HEK293T (cell line): ENCODE results near the gene PLB1.

ENCODE experiments used
- CTCF ChIA-PET: fragments of 350-600 bp; formaldehyde crosslinking; extraction: SDS; loops from one replicate; lab custom pipeline; 2021; ENCODE audit warnings: antibody characterized with exemption, inconsistent platforms; lab: Yijun Ruan, JAX
- POLR2A ChIA-PET: fragments of 350-600 bp; formaldehyde crosslinking; extraction: SDS; loops from one replicate; lab custom pipeline; 2020; ENCODE audit warnings: antibody characterized with exemption, inconsistent platforms; lab: Yijun Ruan, JAX
- DNase-seq: peaks from one replicate; pipeline ENCODE4 v3.0.0; 2012; ENCODE audit warnings: mixed read lengths; ENCODE audit errors: extremely low spot score
- ARNT ChIP-seq: fragments of 450-650 bp; IDR thresholded peaks from 2 replicates; pipeline ENCODE4 v1.6.1; 2017; ENCODE audit warnings: mild to moderate bottlenecking
- BHLHE40 ChIP-seq: fragments of 450-650 bp; IDR thresholded peaks from 2 replicates; pipeline ENCODE4 v1.6.1; 2016; ENCODE audit warnings: mild to moderate bottlenecking, moderate library complexity, borderline replicate concordance
- CTBP1 ChIP-seq: fragments of 450-650 bp; IDR thresholded peaks from 2 replicates; pipeline ENCODE4 v1.6.1; 2016; ENCODE audit warnings: borderline replicate concordance
- ELF4 ChIP-seq: fragments of 450-650 bp; IDR thresholded peaks from 2 replicates; pipeline ENCODE4 v1.6.1; 2017; ENCODE audit warnings: antibody characterized with exemption
- FOXA1 ChIP-seq: fragments of 450-650 bp; IDR thresholded peaks from 2 replicates; pipeline ENCODE4 v1.6.1; 2016; ENCODE audit warnings: mild to moderate bottlenecking
- FOXK2 ChIP-seq: fragments of 450-650 bp; IDR thresholded peaks from 2 replicates; pipeline ENCODE4 v1.6.1; 2016; ENCODE audit warnings: mild to moderate bottlenecking
- FOXM1 ChIP-seq: fragments of 450-650 bp; IDR thresholded peaks from 2 replicates; pipeline ENCODE4 v1.6.1; 2017; ENCODE audit warnings: mild to moderate bottlenecking, borderline replicate concordance
- HDGF ChIP-seq: fragments of 450-650 bp; IDR thresholded peaks from 2 replicates; pipeline ENCODE4 v1.6.1; 2017; ENCODE audit warnings: antibody characterized with exemption, borderline replicate concordance
- L3MBTL2 ChIP-seq: fragments of 450-650 bp; conservative IDR thresholded peaks from 2 replicates; pipeline ENCODE4 v1.6.1; 2016; ENCODE audit warnings: mild to moderate bottlenecking
- LEF1 ChIP-seq: fragments of 450-650 bp; IDR thresholded peaks from 2 replicates; pipeline ENCODE4 v1.6.1; 2017; ENCODE audit warnings: mild to moderate bottlenecking, borderline replicate concordance
- NFRKB ChIP-seq: fragments of 450-650 bp; IDR thresholded peaks from 2 replicates; pipeline ENCODE4 v1.6.1; 2016; ENCODE audit warnings: mild to moderate bottlenecking, moderate library complexity
- SP1 ChIP-seq: fragments of 450-650 bp; IDR thresholded peaks from 2 replicates; pipeline ENCODE4 v1.6.1; 2017
- SUZ12 ChIP-seq: fragments of 450-650 bp; IDR thresholded peaks from 2 replicates; pipeline ENCODE4 v1.6.1; 2016; ENCODE audit warnings: mild to moderate bottlenecking
- TARDBP ChIP-seq: fragments of 450-650 bp; IDR thresholded peaks from 2 replicates; pipeline ENCODE4 v1.6.1; 2016
- ZNF384 ChIP-seq: fragments of 450-650 bp; IDR thresholded peaks from 2 replicates; pipeline ENCODE4 v1.6.1; 2016
- TF ChIP-seq, protein P1 (sequence below): fragments of 450-650 bp; IDR thresholded peaks from 2 replicates; pipeline ENCODE4 v1.6.1; 2016

The PLB1 gene

GRCh38 chr2:28570431-28570830 is 74.6 kb downstream of the PLB1 start:
- ChIA-PET POLR2A (no interaction called here), CTCF (no interaction called here)
- DNase-seq, result no peak
- TF ChIP-seq LEF1, result no peak
- TF ChIP-seq FOXA1, result no peak
- no peak for TF ChIP-seq SP1
- TF ChIP-seq NFRKB, result no peak
- TF ChIP-seq, protein P1, sequence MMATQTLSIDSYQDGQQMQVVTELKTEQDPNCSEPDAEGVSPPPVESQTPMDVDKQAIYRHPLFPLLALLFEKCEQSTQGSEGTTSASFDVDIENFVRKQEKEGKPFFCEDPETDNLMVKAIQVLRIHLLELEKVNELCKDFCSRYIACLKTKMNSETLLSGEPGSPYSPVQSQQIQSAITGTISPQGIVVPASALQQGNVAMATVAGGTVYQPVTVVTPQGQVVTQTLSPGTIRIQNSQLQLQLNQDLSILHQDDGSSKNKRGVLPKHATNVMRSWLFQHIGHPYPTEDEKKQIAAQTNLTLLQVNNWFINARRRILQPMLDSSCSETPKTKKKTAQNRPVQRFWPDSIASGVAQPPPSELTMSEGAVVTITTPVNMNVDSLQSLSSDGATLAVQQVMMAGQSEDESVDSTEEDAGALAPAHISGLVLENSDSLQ, result no peak

DNA sequence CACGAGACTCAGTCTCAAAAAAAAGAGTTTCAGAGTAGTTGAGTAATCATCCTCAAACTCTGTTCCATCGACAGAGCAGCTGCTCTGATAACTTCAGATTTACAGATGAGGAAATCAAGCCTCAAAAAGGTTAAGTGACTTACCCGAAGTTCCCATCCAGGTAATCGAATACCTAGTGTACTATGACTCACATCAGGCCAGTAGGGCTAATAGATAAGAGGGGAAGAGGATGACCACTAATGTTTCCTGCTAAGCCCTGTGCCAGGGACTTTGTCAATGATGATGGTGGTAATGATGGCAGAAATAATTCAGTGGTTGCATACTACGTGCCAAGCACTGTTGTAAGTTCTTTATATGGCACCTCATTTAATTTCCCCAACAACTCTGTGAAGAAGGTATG is 80.9 kb downstream of the PLB1 start:
- no peak for DNase-seq
- no peak for TF ChIP-seq NFRKB
- TF ChIP-seq TARDBP, result no peak
- TF ChIP-seq CTBP1, result no peak
- no peak for TF ChIP-seq ZNF384
- TF ChIP-seq BHLHE40, result no peak
- ChIA-PET CTCF (interaction anchor here (0.6 kb wide), 2 partner anchors 17 to 375 kb away, joined by 4 to 5 read pairs; no protein-coding TSS in a partner anchor), POLR2A (no interaction called here)

DNA sequence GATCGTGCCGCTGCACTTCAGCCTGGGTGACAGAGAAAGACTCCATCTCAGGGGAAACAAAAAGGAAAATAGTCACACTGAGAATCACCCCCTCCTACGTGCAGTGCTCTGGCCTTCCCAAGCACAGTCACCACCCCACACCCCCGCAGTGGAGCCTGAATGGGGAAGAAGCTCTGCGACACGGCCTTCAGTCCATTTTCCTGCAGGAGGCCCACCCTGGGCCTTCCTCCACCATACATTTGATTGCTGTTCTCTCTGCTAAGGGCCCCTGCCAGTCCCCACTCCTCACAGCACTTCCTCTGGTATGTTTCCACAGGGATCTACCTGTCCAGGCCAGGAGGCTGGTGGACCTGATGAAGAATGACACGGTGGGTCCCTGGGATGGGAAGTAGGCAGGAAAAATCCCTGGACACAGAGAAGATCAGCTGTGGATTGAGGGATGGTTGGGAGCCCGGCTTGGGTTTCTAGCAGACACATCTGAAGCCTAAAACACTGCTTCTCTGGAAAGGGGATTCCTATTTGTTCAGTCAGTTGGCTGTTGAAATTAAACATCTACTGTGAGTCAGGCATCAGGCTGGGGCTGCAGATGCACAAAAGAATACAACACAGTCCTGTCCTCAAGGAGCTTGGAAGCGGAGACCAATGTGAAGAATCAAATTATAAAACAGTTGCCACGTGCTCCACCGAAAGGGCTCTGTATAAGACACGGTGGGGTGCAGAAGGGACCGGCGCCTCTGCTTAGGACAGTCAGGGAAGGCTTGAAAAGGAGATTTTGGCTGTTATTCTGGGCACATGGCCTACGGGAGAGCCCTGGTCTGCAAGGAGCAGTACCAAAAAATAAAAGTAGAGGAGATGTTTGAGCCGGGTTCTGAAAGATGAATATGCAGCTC is 82.2 kb downstream of the PLB1 start:
- no peak for DNase-seq
- ChIA-PET CTCF (interaction anchor here (1.0 kb wide), 1 partner anchor 11 kb away, joined by 4 read pairs; no protein-coding TSS in a partner anchor), POLR2A (no interaction called here)
- no peak for TF ChIP-seq SUZ12
- no peak for TF ChIP-seq FOXK2
- no peak for TF ChIP-seq L3MBTL2

DNA sequence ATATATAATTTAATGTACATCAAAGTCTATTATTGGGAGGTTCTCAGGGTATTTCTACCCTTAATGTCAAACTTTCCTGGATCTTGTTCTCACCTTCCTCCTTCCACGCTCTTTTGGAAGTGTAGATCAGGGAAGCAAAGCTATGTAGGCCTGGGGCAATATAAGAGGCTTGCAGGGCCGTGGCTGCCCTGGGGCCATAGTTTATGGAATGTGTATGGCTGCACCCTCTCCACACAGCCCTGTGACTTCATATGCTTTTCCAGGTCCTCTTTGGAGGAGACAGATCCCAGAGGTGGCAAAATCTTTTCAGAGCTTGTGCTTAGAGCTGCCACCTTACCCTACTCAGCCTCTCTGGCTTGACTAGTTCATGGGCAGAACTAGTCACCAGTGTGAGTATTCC is 82.9 kb downstream of the PLB1 start:
- ChIA-PET POLR2A (no interaction called here), CTCF (interaction anchor here (0.6 to 1.0 kb wide), 3 partner anchors 11 to 31 kb away, joined by 3 to 8 read pairs (median 4); no protein-coding TSS in a partner anchor)
- no peak for TF ChIP-seq ZNF384
- no peak for TF ChIP-seq SUZ12
- TF ChIP-seq TARDBP, result no peak
- TF ChIP-seq, protein P1, result no peak
- TF ChIP-seq BHLHE40, result no peak
- TF ChIP-seq ARNT, result no peak
- TF ChIP-seq FOXK2, result no peak
- no peak for TF ChIP-seq LEF1
- TF ChIP-seq FOXM1, result no peak
- TF ChIP-seq SP1, result no peak
- TF ChIP-seq CTBP1, result no peak
- no peak for TF ChIP-seq HDGF
- no peak for TF ChIP-seq L3MBTL2
- no peak for TF ChIP-seq NFRKB
- TF ChIP-seq FOXA1, result no peak
- no peak for TF ChIP-seq ELF4
- no peak for DNase-seq

GRCh38 chr2:28579606-28580005 is 83.7 kb downstream of the PLB1 start:
- CTCF ChIA-PET, result interaction anchor here (0.6 to 0.8 kb wide), 3 partner anchors 12 to 226 kb away, joined by 3 to 4 read pairs (median 3); no protein-coding TSS in a partner anchor
- POLR2A ChIA-PET, result no interaction called here
- TF ChIP-seq, protein P1, result no peak
- TF ChIP-seq SUZ12 (no peak), L3MBTL2 (no peak), ARNT (no peak)
- DNase-seq, result no peak

GRCh38 chr2:28580078-28580477 is 84.2 kb downstream of the PLB1 start:
- ChIA-PET CTCF (interaction anchor here (0.7 kb wide), 1 partner anchor 14 kb away, joined by 3 read pairs; no protein-coding TSS in a partner anchor), POLR2A (no interaction called here)
- TF ChIP-seq FOXM1 (no peak), NFRKB (no peak), SP1 (no peak), L3MBTL2 (no peak), ARNT (no peak), BHLHE40 (no peak), ELF4 (no peak), CTBP1 (no peak), HDGF (no peak), ZNF384 (no peak), LEF1 (no peak), FOXA1 (no peak), FOXK2 (no peak), SUZ12 (no peak), TARDBP (no peak)
- TF ChIP-seq, protein P1, result no peak
- no peak for DNase-seq
